ENCODE measurements around the gene GNGT2.

The GNGT2 gene

DNA sequence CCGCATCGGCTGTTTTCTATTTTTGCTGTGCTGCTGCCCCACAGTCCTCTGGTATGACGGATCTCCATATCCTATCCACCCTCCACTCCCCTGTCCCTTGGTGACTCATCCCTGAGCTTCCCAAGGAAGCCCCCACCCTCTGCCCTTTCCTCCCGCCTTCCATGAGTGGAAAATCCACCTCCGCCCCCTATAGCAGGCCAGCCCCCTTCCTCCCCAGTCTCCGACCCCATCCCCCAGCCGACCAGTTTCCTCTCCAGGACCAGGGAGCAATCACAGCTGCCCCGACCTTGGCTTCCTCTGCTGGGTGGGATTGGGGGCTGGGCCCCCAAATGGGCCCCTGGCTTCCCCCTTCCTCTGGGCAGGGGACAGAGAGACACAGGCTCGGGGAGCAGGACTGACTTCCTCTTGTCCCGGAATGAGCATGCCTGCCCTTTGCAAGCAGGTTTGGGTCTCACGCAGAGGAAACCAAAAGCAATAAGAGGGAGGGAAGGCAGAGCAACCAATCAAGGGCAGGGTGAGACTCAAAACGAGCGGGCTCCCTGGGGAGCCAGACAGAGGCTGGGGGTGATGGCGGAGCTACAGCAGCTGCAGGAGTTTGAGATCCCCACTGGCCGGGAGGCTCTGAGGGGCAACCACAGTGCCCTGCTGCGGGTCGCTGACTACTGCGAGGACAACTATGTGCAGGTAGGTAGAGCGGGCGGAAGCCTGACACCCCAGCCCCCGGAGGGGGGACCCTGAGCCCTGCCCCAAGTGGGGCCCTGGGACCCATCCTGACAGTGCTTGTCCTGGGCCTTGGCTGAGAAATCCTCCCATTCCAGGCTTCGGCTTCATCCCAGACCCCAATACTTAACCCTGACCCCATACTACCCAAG lies at the start of gene GNGT2, which contains the start of gene ABI3:
TSS of gene GNGT2 (minus strand) at position 417 of the 872 bp plus-strand sequence. CDS start 3,152 bp downstream, outside the sequence.
TSS of gene ABI3 (plus strand) at position 550 of the 872 bp plus-strand sequence. CDS start at position 568, 18 bp downstream.
- no peak for DNase-seq

- no peak for DNase-seq
These were observed 49.3 kb upstream of the GNGT2 start for GRCh38 chr17:49259663-49260010.

DNA sequence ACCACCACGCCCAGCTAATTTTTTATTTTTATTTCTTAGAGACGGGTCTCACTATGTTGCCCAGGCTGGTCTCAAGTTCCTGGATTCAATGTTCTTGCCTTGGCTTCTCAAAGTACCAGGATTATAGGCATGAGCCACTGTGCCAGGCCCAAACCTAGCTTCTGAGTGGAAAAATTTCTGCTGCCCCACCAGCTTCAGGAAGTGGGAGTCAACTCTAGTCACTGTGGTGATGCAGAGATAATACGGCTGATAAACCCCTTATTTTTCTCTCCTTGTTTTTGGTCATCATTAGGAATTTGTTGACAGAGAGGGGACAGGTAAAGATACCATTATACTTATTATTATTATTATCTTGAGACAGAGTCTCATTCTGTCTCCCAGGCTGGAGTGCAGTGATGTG lies 48.0 kb upstream of the GNGT2 start:
- DNase-seq: no peak

- DNase-seq: no peak
These were observed 44.8 kb upstream of the GNGT2 start for GRCh38 chr17:49255125-49255524.

DNA sequence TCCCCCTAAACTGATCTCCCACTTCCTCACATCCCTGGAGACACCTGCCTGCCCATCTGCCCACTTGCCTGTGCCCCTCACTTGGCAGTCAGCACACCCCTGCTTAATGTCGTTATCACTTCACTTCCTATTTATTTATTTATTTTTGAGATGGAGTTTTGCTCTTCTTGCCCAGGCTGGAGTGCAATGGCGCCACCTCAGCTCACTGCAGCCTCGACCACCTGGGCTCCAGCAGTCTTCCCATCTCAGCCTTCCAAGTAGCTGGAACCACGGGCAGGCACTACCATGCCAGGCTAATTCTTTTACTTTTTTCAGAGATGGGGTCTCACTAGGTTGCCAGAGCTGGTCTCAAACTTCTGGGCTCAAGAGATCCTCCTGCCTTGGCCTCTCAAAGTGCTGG lies 43.7 kb upstream of the GNGT2 start:
- DNase-seq: no peak

- DNase-seq: no peak
These were observed 41.8 kb upstream of the GNGT2 start for GRCh38 chr17:49252148-49252695.

GRCh38 chr17:49249890-49250522 lies 39.6 kb upstream of the GNGT2 start:
- no peak for DNase-seq

DNA sequence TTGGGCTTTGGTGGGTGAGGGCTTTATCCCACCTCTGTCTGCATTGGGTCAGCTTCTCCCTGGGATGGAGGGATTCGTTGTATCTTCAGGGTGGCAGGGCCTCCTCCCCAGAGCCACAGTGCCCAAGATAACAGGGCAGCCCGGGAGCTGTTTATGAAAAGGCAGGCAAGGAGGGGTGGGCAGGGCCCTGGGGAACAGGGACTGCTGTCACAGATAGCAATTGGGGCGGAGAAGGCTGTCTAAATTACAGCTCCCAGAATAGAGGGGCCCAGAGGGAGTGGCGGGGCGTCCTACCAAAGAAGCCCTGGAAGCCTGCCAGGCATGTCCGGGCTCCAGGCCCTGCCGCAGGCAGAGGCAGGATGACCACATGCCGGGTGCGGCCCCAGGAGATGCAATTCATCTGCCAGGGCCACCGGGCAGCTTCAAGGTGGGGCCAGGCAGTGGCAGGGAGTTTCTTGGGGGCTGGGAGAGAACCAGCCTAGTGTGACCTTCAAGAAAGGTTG lies 39.0 kb upstream of the GNGT2 start:
- DNase-seq: no peak

DNA sequence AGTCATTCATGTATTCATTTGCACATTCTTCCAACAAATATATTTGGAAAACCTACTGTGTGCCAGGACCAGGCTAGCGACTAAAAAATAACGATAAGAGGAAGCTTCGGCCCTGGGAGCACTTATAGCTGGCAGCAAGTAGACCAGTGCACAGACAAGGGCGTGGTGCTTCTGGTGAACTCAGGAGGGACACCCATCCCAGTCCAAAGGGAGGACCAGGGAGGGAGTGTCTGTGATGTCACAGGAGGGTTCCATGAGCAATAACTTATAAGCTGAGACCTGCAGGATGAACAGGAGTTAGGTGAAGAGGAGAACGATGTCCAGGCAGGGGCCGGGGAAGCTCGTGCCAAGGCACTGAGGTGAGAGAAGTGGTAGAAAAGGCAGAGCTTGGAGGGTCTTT lies 37.6 kb upstream of the GNGT2 start:
- no peak for DNase-seq

DNA sequence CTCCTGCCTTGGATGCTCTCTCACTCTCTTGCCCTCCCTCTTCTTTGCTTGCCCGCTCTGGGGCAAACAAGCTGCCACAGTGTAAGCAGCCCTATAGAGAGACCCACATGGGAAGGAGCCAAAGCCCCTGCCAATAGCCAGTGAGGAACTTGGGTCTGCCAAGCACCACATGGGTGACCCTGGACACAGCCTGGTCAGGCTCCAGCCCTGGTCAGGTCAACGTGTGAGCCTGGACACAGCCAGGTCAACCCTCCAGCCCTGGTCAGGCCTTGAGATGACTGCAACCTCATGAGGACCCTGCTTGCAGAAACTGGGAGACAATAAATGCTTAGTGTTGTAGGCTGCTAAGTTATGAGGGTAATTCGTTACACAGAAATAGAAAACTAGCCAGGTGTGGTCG lies 34.5 kb upstream of the GNGT2 start:
- DNase-seq: no peak

- DNase-seq: no peak
These were observed 32.4 kb upstream of the GNGT2 start for GRCh38 chr17:49242813-49243212.

DNA sequence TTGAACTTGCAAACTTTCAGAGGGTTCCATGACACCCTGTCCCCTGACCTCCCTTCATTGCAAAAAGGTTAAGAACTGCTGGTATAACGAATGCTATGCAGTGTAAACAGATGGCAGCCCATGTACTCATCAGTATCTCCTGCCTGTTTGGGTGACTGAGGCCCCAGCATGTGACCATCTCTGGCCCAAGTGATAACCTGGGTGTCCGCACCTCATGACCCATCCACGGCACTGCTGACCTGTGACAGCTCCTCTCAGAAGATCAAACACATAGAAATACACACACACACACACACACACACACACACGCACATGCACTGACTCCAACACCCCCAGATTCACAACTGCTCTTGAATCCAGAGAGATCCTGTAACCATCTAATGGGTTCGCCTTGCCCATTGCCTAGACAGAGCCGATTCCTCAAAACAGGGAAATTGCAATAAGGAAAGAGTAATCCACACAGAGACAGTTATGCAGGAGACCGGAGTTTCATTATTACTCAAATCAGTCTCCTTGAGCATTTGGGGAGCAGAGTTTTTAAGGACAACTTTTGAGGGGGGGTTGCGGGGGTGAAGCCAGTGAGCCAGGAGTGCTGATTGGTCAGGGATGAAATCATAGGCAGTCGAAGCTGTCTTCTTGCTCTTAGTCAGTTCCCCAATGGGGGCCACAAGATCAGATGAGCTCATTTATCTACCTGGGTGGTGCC lies 31.5 kb upstream of the GNGT2 start:
- DNase-seq: no peak

- no peak for DNase-seq
These were observed 30.7 kb upstream of the GNGT2 start for GRCh38 chr17:49241040-49241439.

- DNase-seq: no peak
These were observed 30.2 kb upstream of the GNGT2 start for GRCh38 chr17:49240619-49241018.

DNA sequence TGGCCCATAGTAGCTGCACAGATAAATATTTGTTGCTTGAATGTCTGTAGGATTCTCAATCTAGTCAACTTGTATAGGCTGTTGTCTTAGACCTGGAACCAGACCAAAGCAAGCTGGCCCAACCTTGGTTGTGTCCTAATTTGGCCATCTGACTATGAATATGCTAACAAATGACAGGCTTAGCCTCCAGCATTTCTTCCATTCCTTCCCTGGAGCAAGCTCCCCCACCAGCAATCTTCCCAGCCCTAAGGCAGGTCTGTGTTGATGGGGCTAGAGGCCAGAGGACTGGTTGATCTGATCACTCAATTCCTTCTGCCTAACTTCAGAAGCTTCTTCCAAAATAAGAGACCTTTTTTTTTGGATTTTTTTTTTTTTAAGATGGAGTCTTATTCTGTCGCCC lies 29.6 kb upstream of the GNGT2 start:
- no peak for DNase-seq

GRCh38 chr17:49235896-49236295 lies 25.5 kb upstream of the GNGT2 start:
- DNase-seq: no peak

DNA sequence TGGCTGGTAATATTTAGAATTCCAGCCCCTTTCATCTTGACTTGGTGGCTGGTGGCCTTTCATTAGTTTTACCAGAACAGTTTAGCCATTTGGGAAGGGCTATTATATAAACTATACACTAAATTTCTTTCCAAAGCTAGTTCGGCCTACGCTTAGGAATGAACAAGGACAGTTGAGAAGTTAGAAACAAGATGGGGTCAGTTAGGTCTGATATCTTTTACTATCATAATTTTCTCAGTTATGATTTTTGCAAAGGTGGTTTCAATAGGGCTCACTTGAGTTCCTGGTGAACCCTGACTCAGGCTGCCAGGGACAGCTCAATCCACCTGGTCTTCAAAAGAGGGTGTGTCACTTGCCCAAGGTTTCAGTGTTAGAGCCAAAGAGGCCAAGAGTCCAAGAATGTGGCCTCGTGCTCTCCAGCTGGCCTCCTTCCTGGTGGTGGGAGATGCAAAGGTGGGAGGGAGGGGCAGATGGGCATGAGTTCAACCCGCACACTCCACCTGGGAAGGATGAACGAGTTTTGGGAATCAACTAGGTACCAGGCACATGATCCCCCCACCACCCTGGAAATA lies 24.2 kb upstream of the GNGT2 start:
- no peak for DNase-seq

GRCh38 chr17:49231563-49231894 lies 21.2 kb upstream of the GNGT2 start:
- no peak for DNase-seq

- peak; percentile 32 for DNase-seq
These were observed 20.5 kb upstream of the GNGT2 start, which contains the start of gene PHOSPHO1 for GRCh38 chr17:49230636-49231562. TSS of gene PHOSPHO1 (minus strand) at chr17:49230787. CDS start at chr17:49226691, 4,096 bp downstream.

DNA sequence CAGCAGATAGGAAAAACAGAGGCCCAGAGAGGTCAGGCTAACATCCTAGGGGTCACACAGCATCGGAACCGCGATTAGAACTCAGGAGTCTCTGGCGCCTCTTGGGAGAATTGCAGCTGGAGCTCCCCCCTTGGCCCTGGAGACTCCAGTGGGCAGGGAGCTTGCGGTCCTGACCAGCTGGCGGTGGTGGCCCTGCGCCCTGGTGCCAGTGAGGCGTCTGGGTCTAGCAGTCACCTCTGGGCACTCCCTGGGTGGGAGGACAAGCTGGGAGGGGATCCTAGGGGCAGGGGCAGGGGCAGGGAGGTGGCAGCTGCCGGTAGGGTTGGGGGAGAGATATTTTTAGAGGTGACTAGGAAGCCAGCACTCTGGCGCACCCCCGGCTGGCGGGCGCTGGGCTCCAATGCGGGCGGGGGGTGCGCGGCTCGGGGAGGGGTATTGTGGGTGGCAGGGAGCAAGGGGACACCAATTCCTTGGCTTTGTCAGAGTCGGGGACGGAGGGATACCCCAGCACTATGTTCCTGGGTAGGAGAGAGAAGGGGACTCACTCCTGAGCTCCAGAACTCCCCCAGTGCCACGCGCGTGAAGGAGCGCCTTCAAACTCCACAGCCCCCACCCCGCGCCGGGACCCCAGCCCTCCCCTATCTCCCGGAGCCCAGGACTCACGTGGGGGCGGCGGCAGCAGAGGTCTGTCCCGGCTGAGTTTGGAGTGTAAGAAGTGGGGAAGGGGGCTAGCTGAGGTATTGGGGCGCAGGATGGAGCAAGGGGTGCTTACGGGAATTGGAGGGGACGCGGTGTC lies 19.6 kb upstream of the GNGT2 start:
- no peak for DNase-seq

All from SHP77 treated with DMSO at 0.1 percent for 48 hours (cell line).